PC-3 (cell line): ENCODE data around the gene DNM2. TPM values are rescaled to one million over a fixed set of nuclear protein-coding genes. Genes with fewer than 3 reads are reported as not detected.

Experiments
- ATAC-seq: fragments of 200-7000 bp; cut with Tn5 transposase; 2 replicates; pipeline ENCODE4 v1.9.1; 2020; ENCODE audit warnings: mild to moderate bottlenecking, moderate library complexity
- BruUV-seq: library from RNA; stranded (reverse); fragments of 400-500 nt; replicated peaks from 2 replicates; lab custom pipeline; 2021; lab: Mats Ljungman, UMichigan
- CTCF ChIA-PET: fragments of 300-600 bp; sonication (Branson Sonifier 250); formaldehyde crosslinking; loops from one replicate; lab custom pipeline; 2022; ENCODE audit warnings: antibody characterized with exemption; lab: Charles Lee
- POLR2A ChIA-PET: fragments of 300-600 bp; sonication (Branson Sonifier 250); formaldehyde crosslinking; loops from one replicate; lab custom pipeline; 2022; ENCODE audit warnings: antibody characterized with exemption; ENCODE audit not compliant: unreplicated experiment; lab: Charles Lee
- DNase-seq: peaks from one replicate; pipeline ENCODE4 v3.0.0-alpha.2; 2015
- H2AFZ ChIP-seq: fragments of 300-600 bp; sonication (generic); 2 replicates; pipeline ENCODE4 v1.6.0; 2016; ENCODE audit warnings: antibody characterized with exemption, low read length
- H3F3A ChIP-seq: fragments of 300-600 bp; sonication (generic); one replicate; pipeline ENCODE4 v1.6.0; 2017; ENCODE audit warnings: antibody characterized with exemption, low read length, control low read depth, mild to moderate bottlenecking; ENCODE audit not compliant: unreplicated experiment
- H3K27ac ChIP-seq: fragments of 300-600 bp; sonication (generic); 2 replicates; pipeline ENCODE4 v1.5.1; 2016; ENCODE audit warnings: mild to moderate bottlenecking, low read length
- H3K27me3 ChIP-seq: fragments of 300-600 bp; sonication (generic); 2 replicates; pipeline ENCODE4 v1.6.1; 2016; ENCODE audit warnings: low read length, mixed read lengths
- H3K36me3 ChIP-seq: fragments of 300-600 bp; sonication (generic); 2 replicates; pipeline ENCODE4 v1.6.1; 2016; ENCODE audit warnings: low read depth, mixed run types, low read length, mixed read lengths
- H3K4me1 ChIP-seq: fragments of 300-600 bp; sonication (generic); 2 replicates; pipeline ENCODE4 v1.5.1; 2016; ENCODE audit warnings: low read length; ENCODE audit not compliant: insufficient read depth
- H3K4me2 ChIP-seq: fragments of 300-600 bp; sonication (generic); 2 replicates; pipeline ENCODE4 v1.6.0; 2016; ENCODE audit warnings: low read length
- H3K4me3 ChIP-seq: fragments of 300-600 bp; sonication (generic); 2 replicates; pipeline ENCODE4 v1.5.1; 2016; ENCODE audit warnings: mild to moderate bottlenecking, low read length, mixed read lengths
- H3K79me2 ChIP-seq: fragments of 300-600 bp; sonication (generic); 2 replicates; pipeline ENCODE4 v1.6.1; 2017; ENCODE audit warnings: low read length, mixed read lengths
- H3K9ac ChIP-seq: fragments of 300-600 bp; sonication (generic); 2 replicates; pipeline ENCODE4 v1.6.0; 2016; ENCODE audit warnings: mild to moderate bottlenecking, low read length
- H3K9me2 ChIP-seq: fragments of 300-600 bp; sonication (generic); replicated peaks from 2 replicates; pipeline ENCODE4 v1.6.1; 2016; ENCODE audit warnings: mixed run types, low read length, mixed read lengths
- H3K9me3 ChIP-seq: fragments of 300-600 bp; sonication (generic); 2 replicates; pipeline ENCODE4 v1.6.1; 2016; ENCODE audit warnings: low read length, mixed read lengths
- H4K20me1 ChIP-seq: fragments of 300-600 bp; sonication (generic); 2 replicates; pipeline ENCODE4 v1.6.1; 2016; ENCODE audit warnings: low read length, mixed read lengths
- EZH2 ChIP-seq: fragments of 300-600 bp; sonication (generic); IDR thresholded peaks from one replicate; pipeline ENCODE4 v1.6.1; 2017; ENCODE audit warnings: antibody characterized with exemption, mild to moderate bottlenecking, low read length; ENCODE audit not compliant: unreplicated experiment
- EZH2phosphoT487 ChIP-seq: fragments of 300-600 bp; sonication (generic); IDR thresholded peaks from 2 replicates; pipeline ENCODE4 v1.6.1; 2018; ENCODE audit warnings: mild to moderate bottlenecking, antibody characterized with exemption, low read length, borderline replicate concordance
- intact Hi-C: fragments of 100-400 bp; cut with micrococcal nuclease; formaldehyde crosslinking; loops from 2 replicates; pipeline ENCODE4 v1.9.0; 2023
- total RNA-seq: library from RNA; depleted of rRNA; stranded (reverse); fragments of >200 nt; gene quantifications from 2 replicates; pipeline ENCODE4 v1.2.3, GENCODE V29; 2014
- TF ChIP-seq, protein P1 (sequence below): fragments of 300-600 bp; sonication (generic); conservative IDR thresholded peaks from 2 replicates; pipeline ENCODE4 v1.5.1; 2017; ENCODE audit warnings: antibody characterized with exemption, low read depth, mild to moderate bottlenecking, low read length

The DNM2 gene
- total RNA-seq, 1 experiment from 2014 or later: 150 TPM

- ATAC-seq (no peak), DNase-seq (no peak)
- intact Hi-C loops: no loop called here
- Histone ChIP-seq H3K9me2 (no peaks in the 10 kb centered on the region), H3K4me1 (no peaks in the 10 kb centered on the region), H3K79me2 (no peaks in the 10 kb centered on the region), H3K27ac (no peak overlapping the region), H3K36me3 (peaks cover 42% of the 10 kb centered on the region), H2AFZ (no peak overlapping the region), H3K4me3 (no peak overlapping the region), H3K9ac (no peak overlapping the region), H3K4me2 (no peak overlapping the region), H4K20me1 (no peaks in the 10 kb centered on the region), H3F3A (no peaks in the 10 kb centered on the region), H3K9me3 (no peaks in the 10 kb centered on the region), H3K27me3 (no peaks in the 10 kb centered on the region)
- TF ChIP-seq, protein P1, sequence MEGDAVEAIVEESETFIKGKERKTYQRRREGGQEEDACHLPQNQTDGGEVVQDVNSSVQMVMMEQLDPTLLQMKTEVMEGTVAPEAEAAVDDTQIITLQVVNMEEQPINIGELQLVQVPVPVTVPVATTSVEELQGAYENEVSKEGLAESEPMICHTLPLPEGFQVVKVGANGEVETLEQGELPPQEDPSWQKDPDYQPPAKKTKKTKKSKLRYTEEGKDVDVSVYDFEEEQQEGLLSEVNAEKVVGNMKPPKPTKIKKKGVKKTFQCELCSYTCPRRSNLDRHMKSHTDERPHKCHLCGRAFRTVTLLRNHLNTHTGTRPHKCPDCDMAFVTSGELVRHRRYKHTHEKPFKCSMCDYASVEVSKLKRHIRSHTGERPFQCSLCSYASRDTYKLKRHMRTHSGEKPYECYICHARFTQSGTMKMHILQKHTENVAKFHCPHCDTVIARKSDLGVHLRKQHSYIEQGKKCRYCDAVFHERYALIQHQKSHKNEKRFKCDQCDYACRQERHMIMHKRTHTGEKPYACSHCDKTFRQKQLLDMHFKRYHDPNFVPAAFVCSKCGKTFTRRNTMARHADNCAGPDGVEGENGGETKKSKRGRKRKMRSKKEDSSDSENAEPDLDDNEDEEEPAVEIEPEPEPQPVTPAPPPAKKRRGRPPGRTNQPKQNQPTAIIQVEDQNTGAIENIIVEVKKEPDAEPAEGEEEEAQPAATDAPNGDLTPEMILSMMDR: no peak
- no peak for TF ChIP-seq EZH2
- no peak for TF ChIP-seq EZH2phosphoT487
- CTCF ChIA-PET: no interaction called here
- BruUV-seq: no TSS peak
- POLR2A ChIA-PET: no interaction called here
Observed at GRCh38 chr19:10789866-10790265, 72.0 kb downstream of the DNM2 start.

- ChIA-PET CTCF (no interaction called here), POLR2A (no interaction called here)
- Histone ChIP-seq H3K9ac (no peak overlapping the region), H3K79me2 (no peaks in the 10 kb centered on the region), H3F3A (no peaks in the 10 kb centered on the region), H3K27ac (no peak overlapping the region), H3K27me3 (no peaks in the 10 kb centered on the region), H2AFZ (no peak overlapping the region), H3K9me2 (no peaks in the 10 kb centered on the region), H4K20me1 (no peaks in the 10 kb centered on the region), H3K4me2 (no peak overlapping the region), H3K36me3 (peaks cover 26% of the 10 kb centered on the region), H3K4me3 (no peak overlapping the region), H3K9me3 (no peaks in the 10 kb centered on the region), H3K4me1 (no peaks in the 10 kb centered on the region)
- DNase-seq: no peak
- ATAC-seq: no peak
- no TSS peak for BruUV-seq
- intact Hi-C loops: no loop called here
- TF ChIP-seq, protein P1: no peak
- no peak for TF ChIP-seq EZH2phosphoT487
- TF ChIP-seq EZH2: no peak
Observed at GRCh38 chr19:10796653-10797052, 78.8 kb downstream of the DNM2 start.

DNA sequence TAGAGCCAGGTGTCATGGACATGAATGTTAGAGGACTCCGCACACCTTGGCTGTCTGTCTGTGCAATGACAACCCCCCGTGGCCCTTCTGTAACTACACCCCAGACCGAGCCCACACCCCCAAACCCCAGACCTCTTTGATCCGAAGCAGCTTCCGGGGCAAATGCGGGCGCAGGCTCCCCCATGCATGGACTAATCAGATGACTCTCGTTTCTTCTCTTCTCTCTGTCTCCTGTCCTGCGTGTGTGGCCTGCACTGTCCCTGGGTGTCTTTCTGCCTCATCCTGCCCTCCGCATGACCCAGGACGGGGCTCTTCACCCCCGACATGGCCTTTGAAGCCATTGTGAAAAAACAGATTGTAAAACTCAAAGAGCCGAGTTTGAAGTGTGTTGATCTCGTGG lies 79.2 kb downstream of the DNM2 start:
- TSS peak; percentile 3 for BruUV-seq
- ATAC-seq (no peak), DNase-seq (no peak)
- intact Hi-C loops: no loop called here
- TF ChIP-seq, protein P1: no peak
- TF ChIP-seq EZH2 (no peak), EZH2phosphoT487 (no peak)
- Histone ChIP-seq H3K79me2 (no peaks in the 10 kb centered on the region), H4K20me1 (no peaks in the 10 kb centered on the region), H3K9me2 (no peaks in the 10 kb centered on the region), H3K27ac (no peak overlapping the region), H3K4me1 (no peaks in the 10 kb centered on the region), H3K9ac (no peak overlapping the region), H3K36me3 (peaks cover 30% of the 10 kb centered on the region), H3K4me2 (no peak overlapping the region), H3K27me3 (no peaks in the 10 kb centered on the region), H3K9me3 (no peaks in the 10 kb centered on the region), H2AFZ (no peak overlapping the region), H3K4me3 (no peak overlapping the region), H3F3A (no peaks in the 10 kb centered on the region)
- ChIA-PET POLR2A (no interaction called here), CTCF (no interaction called here)
